Measurements from ENCODE around the gene ZNF317.
A peak's percentile ranks its signal among the peaks of the same experiment; 100 is the strongest.
"Not testable (repeated sequence)": the region's sequence is repeated elsewhere in the genome, so short reads cannot be mapped to it uniquely, and the experiment has no call there.

ZNF317 gene

GRCh38 chr19:9189535-9189934, 49.3 kb downstream of the ZNF317 start:
- peaks cover 0 to 3% of the 10 kb centered on the region in 2 donors for H3K9me3 Mint-ChIP-seq
- H3K27ac Mint-ChIP-seq, result no peak overlapping the region
- no peak overlapping the region for H3K4me3 Mint-ChIP-seq
- ATAC-seq (replicated peaks) (no peak), DNase-seq (no peak)
- no peaks in the 10 kb centered on the region for H3K4me1 Mint-ChIP-seq (ENCODE audit: low read depth in 2 of 2)
- H3K36me3 Mint-ChIP-seq (ENCODE audit: insufficient read depth), result no peaks in the 10 kb centered on the region
- H3K27me3 Mint-ChIP-seq, result peaks cover 41 to 59% of the 10 kb centered on the region in 2 donors

- not testable (repeated sequence) for ATAC-seq (replicated peaks); H3K9me3 Mint-ChIP-seq; DNase-seq; H3K27ac Mint-ChIP-seq; H3K4me1 Mint-ChIP-seq (ENCODE audit: low read depth in 2 of 2); H3K36me3 Mint-ChIP-seq (ENCODE audit: insufficient read depth); H3K4me3 Mint-ChIP-seq
- H3K27me3 Mint-ChIP-seq, result peaks cover 41 to 54% of the 10 kb centered on the region in 2 donors
These were observed 57.8 kb downstream of the ZNF317 start for GRCh38 chr19:9198044-9198443.

DNA sequence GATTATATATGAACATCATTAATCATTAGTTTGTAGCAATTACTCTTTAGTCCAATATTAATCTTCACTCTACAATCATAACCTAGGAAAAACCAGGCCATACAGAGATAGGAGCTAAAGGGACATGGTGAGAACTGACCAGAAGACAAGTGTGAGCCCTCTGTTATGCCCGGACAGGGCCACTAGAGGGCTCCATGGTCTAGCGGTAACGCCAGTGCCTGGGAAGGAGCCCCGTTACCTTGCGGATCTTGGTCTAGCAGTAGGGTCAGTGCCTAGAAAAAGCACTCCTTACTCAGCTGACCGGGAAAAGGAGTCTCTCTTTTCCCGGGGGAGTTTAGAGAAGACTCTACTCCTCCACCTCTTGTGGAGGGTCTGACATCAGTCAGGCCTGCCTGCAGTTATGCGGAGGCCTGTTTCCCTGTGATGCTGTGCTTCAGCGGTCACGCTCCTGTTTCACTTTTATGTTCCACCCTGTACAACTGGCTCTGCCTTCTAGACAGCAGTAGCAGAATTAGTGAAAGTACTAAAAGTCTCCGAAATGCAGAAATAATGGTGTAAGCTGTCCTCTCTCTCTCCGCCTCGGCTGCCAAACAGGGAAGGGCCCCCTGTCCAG, 65.4 kb downstream of the ZNF317 start:
- Mint-ChIP-seq H3K27ac (no peak overlapping the region), H3K9me3 (no peaks in the 10 kb centered on the region), H3K4me1 (ENCODE audit: low read depth in 2 of 2) (peaks cover 5 to 6% of the 10 kb centered on the region in 2 donors), H3K27me3 (peaks cover 19 to 27% of the 10 kb centered on the region in 2 donors), H3K36me3 (ENCODE audit: insufficient read depth) (no peaks in the 10 kb centered on the region), H3K4me3 (peak overlapping the region; percentile 52 to 56)
- peak; percentile 55 to 59 (median 55) for DNase-seq
- peak; percentile 51 for ATAC-seq (replicated peaks)
